ENCODE results near the gene LAMTOR3.

The LAMTOR3 gene

GRCh38 chr4:99894161-99894997 is at the start of gene LAMTOR3:
LAMTOR3 (minus strand) TSS chr4:99894427; CDS start chr4:99893963, 464 bp downstream.
- peak; percentile 61 for DNase-seq

- DNase-seq = no peak
Measured at GRCh38 chr4:99938243-99938753, 44.1 kb upstream of the LAMTOR3 start.

GRCh38 chr4:99934891-99935290 is 40.7 kb upstream of the LAMTOR3 start:
- no peak for DNase-seq

GRCh38 chr4:99927566-99927965 is 33.3 kb upstream of the LAMTOR3 start:
- no peak for DNase-seq

GRCh38 chr4:99921174-99921573 is 26.9 kb upstream of the LAMTOR3 start:
- DNase-seq = no peak

GRCh38 chr4:99918656-99919055 is 24.4 kb upstream of the LAMTOR3 start:
- DNase-seq = no peak

- DNase-seq = no peak
Measured at GRCh38 chr4:99917575-99917974, 23.3 kb upstream of the LAMTOR3 start.

- no peak for DNase-seq
Measured at GRCh38 chr4:99915449-99915848, 21.2 kb upstream of the LAMTOR3 start.

- DNase-seq = no peak
Measured at GRCh38 chr4:99894998-99895397, 771 bp upstream of the LAMTOR3 start.

- no peak for DNase-seq
Measured at GRCh38 chr4:99893839-99894160, 427 bp downstream of the LAMTOR3 start.

- DNase-seq = no peak
Measured at GRCh38 chr4:99893029-99893428, 1.2 kb downstream of the LAMTOR3 start.

- no peak for DNase-seq
Measured at GRCh38 chr4:99891351-99891750, 2.9 kb downstream of the LAMTOR3 start.

- no peak for DNase-seq
Measured at GRCh38 chr4:99887837-99888236, 6.4 kb downstream of the LAMTOR3 start.

- no peak for DNase-seq
Measured at GRCh38 chr4:99886146-99886545, 8.1 kb downstream of the LAMTOR3 start.

- no peak for DNase-seq
Measured at GRCh38 chr4:99885687-99886086, 8.5 kb downstream of the LAMTOR3 start.

GRCh38 chr4:99885063-99885664 is 9.1 kb downstream of the LAMTOR3 start:
- peak; percentile 1 for DNase-seq

GRCh38 chr4:99879458-99879857 is 14.8 kb downstream of the LAMTOR3 start:
- DNase-seq = no peak

- DNase-seq = no peak
Measured at GRCh38 chr4:99878604-99879003, 15.6 kb downstream of the LAMTOR3 start.

GRCh38 chr4:99876946-99877345 is 17.3 kb downstream of the LAMTOR3 start:
- DNase-seq = no peak

GRCh38 chr4:99875071-99875470 is 19.2 kb downstream of the LAMTOR3 start:
- DNase-seq = no peak

GRCh38 chr4:99872570-99872969 is 21.7 kb downstream of the LAMTOR3 start:
- DNase-seq = no peak

- no peak for DNase-seq
Measured at GRCh38 chr4:99868126-99868596, 26.1 kb downstream of the LAMTOR3 start.

GRCh38 chr4:99863804-99864203 is 30.4 kb downstream of the LAMTOR3 start:
- no peak for DNase-seq
